Measurements from ENCODE around the gene VTCN1. TPM values are rescaled to one million over a fixed set of nuclear protein-coding genes. Genes with fewer than 3 reads are reported as not detected.

The VTCN1 gene
- polyA plus RNA-seq, 3 donors, result 13.3 TPM; not detected in 2

DNA sequence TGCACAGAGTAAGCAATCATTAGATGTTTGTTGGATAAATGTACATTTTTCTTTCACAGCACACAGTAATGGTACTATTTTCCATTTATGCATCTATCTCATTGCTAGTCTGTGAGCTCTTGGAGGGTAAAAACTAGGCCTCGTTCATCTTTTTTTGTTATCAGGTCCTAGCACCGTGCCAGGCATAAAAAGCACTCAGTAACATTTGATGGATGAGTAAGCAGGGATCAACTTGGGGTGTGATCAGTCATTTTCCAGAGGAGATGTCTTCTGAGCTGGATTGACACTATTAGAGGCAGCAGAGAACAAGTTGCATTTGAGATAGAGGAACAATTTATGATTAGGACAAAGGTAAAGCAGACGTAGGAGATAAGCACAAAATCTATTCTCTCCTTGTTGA lies 4.3 kb upstream of the VTCN1 start:
- H3K27ac ChIP-seq (ENCODE audit: low read depth, low read length), result no peak overlapping the region
- WGBS, 3 donors, result 60 to 69% (median 63%) methylated on average over 3 of the region's 3 CpGs

DNA sequence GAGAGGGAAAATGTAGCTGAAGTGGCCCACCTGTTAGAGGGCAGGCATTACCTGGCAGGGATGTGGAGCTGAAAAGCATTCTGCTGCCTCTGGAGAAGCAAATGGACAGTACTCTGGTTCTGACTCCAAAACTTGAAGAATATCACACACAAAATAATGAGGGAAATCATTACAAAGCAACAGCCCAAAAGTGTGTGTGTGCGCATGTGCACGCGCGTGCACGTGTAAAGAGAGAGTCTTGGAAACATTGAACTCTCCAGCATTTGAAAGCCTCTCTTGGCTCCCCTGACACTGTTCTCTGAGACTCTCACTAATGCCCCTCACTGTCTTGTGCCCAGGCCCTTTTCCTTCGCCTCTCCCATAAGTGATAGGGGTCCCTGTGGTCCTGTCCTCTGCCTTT lies 2.3 kb upstream of the VTCN1 start:
- no peak overlapping the region for H3K27ac ChIP-seq (ENCODE audit: low read depth, low read length)
- 94 to 95% (median 95%) methylated on average over 6 of the region's 6 CpGs for WGBS, 3 donors

DNA sequence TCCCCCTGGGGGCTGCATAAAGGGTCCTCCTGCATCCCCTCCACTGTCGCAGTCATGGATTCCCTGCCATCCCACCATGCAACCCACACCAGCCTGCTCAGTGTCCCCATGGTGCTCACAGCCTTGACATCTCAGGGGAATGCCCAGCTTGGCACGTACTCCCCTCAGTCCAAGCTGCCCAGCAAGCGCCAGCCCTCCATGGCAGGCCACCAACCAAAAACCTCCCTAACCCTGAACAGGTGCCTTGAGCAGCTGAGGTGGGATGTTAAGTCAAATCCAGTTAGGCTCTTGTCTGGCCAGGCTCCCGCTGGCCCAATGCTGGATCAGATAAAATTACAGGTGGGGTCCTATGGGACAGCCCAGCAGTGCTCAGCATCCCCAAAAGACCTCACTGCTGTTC lies 341 bp downstream of the VTCN1 start:
- 70 to 92% (median 87%) methylated on average over 4 of the region's 4 CpGs for WGBS, 3 donors
- H3K27ac ChIP-seq (ENCODE audit: low read depth, low read length), result no peak overlapping the region

DNA sequence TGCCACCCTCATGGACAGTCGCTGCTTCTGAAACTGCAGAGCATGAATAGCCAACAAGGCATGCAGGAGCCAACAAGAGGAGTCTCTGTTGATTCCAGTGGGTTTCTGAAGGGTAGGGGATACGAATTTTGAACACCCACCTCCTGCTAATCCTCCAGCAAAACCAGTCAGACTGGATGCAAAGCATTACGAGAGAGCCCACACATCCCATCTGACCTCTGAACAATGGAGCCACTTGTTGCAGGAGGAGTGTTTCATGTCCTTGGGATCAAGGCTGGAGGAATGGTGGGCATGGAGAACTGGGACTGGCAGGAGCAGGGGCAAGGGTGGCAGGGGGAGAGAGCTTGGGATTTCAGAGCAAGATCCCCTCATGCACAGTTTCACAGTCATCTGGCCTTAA lies 1.6 kb downstream of the VTCN1 start:
- no peak overlapping the region for H3K27ac ChIP-seq (ENCODE audit: low read depth, low read length)
- WGBS, 3 donors, result 65 to 73% (median 72%) methylated on average over 3 of the region's 3 CpGs

DNA sequence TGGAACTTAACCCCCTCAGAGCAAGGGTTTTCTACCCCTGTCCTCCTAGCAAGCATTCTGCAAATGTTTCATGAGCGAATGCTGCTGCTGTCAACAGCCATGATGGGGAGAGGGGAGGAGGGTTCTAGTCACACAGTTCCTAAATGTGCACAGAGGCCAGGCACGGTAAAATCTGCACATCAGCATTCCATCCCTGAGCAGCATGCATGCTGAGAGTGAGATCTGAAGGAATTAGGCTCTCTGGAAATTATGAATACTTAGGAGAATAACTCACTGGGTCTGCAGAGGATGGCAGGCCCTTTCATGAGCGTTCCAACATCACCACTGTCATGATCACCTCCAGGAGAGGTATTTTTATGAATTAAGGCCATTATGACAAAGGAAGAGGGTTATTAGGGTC lies 2.1 kb downstream of the VTCN1 start:
- H3K27ac ChIP-seq (ENCODE audit: low read depth, low read length), result no peak overlapping the region
- 68 to 90% (median 72%) methylated on average over 3 of the region's 3 CpGs for WGBS, 3 donors

DNA sequence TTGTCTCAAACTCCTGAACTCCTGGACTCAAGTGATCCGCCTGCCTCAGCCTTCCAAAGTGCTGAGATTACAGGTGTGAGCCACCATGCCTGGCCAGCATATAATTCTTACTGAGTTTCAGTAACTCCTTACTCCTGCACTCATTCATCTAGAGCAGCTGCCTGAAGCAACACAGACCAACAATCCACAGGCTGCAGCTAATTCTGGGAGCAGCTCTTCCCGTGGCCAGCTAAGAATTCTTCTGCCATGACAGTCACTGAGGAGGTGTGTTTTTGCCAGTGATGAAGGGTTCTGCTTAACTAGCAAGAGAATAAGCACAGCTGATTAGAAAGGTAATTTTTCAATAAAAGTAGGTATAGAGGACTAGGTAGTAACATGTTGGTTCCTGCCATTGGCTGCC lies 5.4 kb downstream of the VTCN1 start:
- no peak overlapping the region for H3K27ac ChIP-seq (ENCODE audit: low read depth, low read length)
- WGBS, 3 donors, result 68 to 78% (median 75%) methylated on average over 2 of the region's 2 CpGs

DNA sequence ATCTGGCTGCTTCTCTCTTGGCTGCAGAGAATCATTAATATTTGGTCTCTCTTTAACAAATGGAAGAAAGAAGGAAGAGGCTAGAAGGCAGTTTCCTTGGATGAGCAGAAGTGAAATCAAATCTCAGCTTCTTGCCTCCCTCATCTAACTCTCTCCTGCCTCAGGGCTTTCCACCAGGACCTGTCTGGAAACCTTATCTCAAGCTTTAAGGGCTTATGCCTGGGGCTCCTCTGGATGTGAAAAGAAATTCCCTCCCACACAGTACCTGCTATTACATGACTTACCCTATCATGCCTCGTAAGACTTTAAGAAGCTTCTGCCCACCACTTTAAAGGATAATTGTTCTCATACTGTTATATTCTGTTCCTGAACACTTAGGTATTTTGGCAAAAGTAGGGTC lies 8.9 kb downstream of the VTCN1 start:
- H3K27ac ChIP-seq (ENCODE audit: low read depth, low read length), result no peak overlapping the region
- 80 to 91% (median 82%) methylated on average over 1 of the region's 1 CpG for WGBS, 3 donors

DNA sequence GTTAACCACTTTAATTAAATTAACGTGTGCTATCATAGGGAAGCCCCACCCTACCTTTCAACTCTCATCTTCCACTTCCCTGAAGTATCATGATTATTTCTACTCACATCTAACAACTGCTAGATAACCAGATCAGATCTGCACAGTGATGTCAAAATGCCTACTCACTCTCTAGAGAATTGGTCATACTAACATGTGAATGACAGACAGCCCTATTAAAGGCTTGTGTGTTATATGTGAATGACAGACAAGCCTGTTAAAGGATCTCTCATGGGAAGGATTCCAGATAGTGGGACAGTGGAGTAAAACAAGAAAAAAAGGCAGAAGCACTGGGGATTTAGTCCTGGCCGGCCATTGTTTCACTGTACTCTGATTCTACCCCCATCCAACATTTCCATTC lies 12.6 kb downstream of the VTCN1 start:
- WGBS, 3 donors, result 78 to 91% (median 86%) methylated on average over 2 of the region's 2 CpGs
- H3K27ac ChIP-seq (ENCODE audit: low read depth, low read length), result no peak overlapping the region

DNA sequence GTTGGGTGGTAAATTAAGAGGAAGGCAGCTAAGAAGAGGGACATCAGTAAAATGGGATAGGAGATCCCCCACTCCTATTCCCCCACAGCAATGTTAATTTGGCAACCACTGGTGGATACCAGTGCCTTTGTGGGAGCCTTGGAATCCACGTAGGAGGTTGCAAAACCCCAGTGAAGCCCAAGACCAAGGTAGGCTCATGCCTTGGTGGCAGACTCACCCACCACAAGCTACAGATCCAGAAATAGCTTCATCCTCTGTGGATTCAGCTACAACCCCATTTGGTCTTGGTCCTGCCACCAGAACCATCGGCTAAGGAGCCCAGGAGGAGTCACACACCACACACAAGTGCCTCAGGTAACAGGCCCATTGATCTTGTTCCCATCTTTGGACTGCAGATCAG lies 21.0 kb downstream of the VTCN1 start:
- no peak overlapping the region for H3K27ac ChIP-seq (ENCODE audit: low read depth, low read length)
- 90 to 93% (median 92%) methylated on average over 2 of the region's 2 CpGs for WGBS, 3 donors

DNA sequence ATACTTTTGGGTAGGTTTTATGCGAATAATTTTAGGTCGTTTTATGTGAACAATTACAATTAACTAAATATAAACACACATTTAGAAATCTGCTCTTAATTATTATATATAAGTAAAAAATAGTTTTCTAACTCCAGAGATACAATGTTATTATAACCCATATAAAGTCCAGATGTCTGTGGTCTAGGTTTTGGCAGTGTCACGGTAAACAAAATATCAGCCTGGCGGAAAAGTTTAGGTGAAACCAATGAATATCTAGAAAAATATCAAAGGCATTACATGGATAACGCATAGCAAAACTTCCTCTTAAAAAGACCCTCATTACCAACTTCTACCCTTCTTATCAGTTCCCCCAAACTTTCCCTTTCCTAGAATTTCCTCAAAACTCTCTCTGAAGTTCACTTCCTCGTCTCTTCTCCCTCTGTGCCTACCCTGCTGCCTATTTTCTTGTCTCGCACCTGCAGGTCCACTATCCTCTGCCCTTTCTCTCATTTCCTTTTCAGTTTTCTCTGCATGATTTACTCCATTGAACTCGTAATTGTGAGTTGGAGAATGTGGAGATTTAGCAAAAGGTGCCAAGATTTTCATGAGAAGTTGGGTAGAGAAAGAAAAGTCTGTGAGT lies 21.8 kb downstream of the VTCN1 start:
- no peak overlapping the region for H3K27ac ChIP-seq (ENCODE audit: low read depth, low read length)
- 58 to 73% (median 59%) methylated on average over 8 of the region's 8 CpGs for WGBS, 3 donors

DNA sequence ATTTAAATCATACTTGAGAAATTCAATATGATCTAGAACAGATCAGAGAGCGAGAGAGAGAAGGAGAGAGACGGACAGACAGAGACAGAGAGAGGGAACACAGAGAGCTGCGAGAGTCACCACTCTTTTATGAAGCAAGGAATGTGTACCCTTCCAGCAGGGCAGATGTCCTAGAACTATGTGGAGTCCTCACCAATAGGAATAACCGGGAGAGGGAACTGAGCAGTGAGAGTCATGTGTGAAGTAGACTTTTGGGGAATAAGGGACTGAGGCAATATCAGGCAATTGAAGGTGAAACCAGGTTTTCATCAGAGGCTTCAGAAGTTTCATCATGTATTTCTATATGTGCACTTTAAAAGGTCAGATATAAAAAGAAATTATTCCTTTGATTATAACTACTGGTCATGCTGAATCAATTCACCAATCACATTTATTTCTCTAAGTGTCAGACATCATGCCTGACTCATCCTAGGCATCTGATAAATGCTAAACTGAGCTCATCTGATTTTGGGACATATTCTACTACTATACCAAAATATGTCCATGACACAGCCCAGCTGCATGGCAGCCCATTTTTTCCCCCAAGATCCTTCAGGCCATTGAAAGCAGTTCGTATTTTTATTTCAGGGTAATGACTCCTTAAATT lies 22.4 kb downstream of the VTCN1 start:
- H3K27ac ChIP-seq (ENCODE audit: low read depth, low read length), result no peak overlapping the region
- WGBS, 3 donors, result 78 to 85% (median 85%) methylated on average over 5 of the region's 5 CpGs

DNA sequence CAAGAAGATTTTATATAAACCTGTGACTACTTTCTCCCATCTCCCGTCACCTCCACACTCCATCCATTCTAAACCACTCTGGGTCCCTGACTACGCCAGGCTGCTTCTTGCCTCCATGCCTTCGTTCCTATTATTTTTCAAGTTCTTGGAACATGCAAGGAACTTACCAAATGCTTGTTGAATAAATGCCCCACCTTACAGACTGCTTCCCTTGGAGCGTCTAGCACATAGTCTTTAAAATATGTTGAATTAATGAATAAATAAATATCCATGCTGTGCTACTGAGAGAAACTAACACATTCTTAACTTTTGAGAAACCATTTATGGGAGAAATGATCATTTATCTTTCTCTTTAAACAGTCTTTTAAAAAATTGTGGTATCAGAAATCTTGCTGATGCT lies 27.6 kb downstream of the VTCN1 start:
- 92% methylated on average over 4 of the region's 4 CpGs for WGBS, 3 donors
- no peak overlapping the region for H3K27ac ChIP-seq (ENCODE audit: low read depth, low read length)

DNA sequence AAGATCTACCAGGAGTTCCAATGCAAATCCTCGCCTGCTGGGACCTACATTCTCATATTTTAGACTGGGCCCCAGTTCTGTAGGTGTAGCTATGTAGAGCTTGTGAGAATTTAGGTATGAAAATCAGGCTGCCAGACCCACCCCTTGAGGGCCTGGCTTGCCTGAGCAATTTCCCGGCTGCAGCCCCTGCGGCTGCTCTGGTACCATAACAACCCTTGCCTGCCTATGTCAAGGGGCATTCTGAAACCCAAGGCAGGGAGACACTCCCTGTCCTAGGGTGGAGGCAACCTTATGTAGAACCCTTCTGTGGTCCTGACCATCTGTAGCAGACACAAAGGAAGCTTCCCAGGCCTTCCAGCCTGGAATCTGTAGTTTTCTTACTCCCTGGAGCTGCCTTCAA lies 28.4 kb downstream of the VTCN1 start:
- WGBS, 3 donors, result 93 to 96% (median 95%) methylated on average over 3 of the region's 3 CpGs
- no peak overlapping the region for H3K27ac ChIP-seq (ENCODE audit: low read depth, low read length)

DNA sequence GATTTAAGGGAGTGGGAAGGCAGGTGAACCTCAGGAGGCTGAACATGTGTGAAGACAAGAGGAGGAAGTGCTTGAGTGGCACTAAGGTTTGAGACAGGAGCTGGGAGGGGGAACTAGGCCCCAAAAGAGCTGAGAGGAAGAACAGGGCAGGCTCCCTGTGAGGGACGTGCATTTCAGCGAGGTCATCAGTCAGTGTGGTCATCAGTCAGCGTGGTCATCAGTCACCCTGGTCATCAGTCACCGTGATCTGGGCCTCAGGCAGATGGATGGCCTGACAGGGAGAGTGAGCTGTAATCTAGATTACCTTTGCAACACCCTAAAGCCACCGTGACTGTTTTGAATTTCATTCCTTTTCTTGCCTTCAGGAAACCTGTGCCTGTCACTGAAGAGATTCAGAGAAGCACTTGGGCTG lies 29.1 kb downstream of the VTCN1 start:
- no peak overlapping the region for H3K27ac ChIP-seq (ENCODE audit: low read depth, low read length)
- 48 to 81% (median 53%) methylated on average over 5 of the region's 5 CpGs for WGBS, 3 donors

DNA sequence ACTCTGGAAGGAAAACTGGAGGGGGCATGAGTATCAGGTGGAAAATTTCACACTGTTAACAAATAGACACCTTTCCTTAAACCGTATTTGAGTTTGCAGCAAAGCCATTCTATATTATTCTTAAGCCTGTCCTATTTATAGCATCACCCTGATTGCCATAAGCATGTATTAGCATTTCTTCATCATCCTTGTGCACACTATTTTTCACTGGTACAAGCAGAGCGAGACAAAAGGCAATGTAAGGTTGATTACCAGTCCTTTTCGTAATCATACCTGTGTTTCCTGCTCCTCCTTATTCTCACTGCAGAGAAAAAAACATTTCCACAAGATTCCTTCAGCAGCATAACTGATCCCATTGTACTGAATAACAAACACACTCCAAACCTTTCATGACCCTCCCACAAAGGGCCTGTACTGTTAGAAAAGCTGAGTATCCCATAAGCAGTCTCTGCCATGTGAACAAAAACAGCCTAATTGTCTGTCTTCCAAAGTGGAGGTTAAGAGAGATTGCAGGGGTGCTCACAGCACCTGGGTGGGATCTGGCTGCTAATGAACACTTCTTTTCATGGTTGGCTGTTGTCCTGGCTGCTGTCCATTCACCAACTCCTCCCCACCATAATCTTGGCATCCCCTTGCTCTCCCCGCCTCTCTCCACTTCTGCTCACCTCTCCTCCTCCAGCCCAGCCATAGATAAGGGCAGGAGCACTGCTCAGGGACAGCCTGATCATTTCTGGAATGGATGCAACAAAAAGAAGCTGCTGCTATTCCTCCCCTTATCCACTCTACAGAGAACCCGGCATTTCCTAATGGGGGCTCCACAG lies 30.4 kb downstream of the VTCN1 start:
- WGBS, 3 donors, result 74 to 85% (median 81%) methylated on average over 5 of the region's 5 CpGs

DNA sequence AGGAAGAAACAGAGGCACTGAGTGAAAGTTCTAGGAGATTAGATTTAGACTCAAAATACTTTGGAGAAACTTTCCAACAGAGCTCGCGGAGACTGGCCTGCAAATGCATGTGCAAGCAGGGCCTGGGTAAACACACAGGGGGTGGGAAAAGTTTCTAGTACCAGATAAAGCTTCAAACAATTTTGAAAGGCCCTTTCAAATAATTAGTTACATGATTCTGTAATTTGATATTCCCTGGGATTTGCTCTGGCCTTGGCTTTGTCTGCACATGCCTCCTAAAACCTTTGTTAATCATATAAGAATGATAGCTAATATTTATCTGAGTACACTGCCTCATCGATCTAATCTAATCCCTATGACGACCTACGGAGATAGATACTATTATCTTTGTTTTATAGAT lies 31.3 kb downstream of the VTCN1 start:
- 23 to 71% (median 59%) methylated on average over 5 of the region's 5 CpGs for WGBS, 3 donors

More for the DNA sequence above, 30.4 kb downstream of the VTCN1 start:
- no peak overlapping the region for H3K27ac ChIP-seq (ENCODE audit: low read depth, low read length)

DNA sequence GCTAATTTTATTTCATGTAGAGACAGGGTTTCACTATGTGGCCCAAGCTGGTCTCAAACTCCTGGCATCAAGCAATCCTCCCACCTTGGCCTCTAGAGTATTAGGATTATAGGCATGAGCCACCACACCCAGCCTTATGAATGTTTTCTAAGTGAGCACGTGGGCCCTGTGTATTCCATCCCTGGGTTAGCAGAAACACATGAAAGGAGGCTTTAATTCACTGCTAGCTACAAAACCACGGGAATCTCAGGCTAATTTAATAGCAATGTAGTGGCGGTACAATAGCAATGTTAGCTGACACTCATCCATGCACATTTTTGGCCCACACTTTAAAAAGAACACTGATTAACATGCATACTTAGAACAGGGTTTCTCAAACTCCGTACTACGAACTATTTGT lies 32.0 kb downstream of the VTCN1 start:
- WGBS, 3 donors, result 76 to 94% (median 92%) methylated on average over 5 of the region's 5 CpGs
- no peak overlapping the region for H3K27ac ChIP-seq (ENCODE audit: low read depth, low read length)

More for the DNA sequence above, 31.3 kb downstream of the VTCN1 start:
- H3K27ac ChIP-seq (ENCODE audit: low read depth, low read length), result no peak overlapping the region

DNA sequence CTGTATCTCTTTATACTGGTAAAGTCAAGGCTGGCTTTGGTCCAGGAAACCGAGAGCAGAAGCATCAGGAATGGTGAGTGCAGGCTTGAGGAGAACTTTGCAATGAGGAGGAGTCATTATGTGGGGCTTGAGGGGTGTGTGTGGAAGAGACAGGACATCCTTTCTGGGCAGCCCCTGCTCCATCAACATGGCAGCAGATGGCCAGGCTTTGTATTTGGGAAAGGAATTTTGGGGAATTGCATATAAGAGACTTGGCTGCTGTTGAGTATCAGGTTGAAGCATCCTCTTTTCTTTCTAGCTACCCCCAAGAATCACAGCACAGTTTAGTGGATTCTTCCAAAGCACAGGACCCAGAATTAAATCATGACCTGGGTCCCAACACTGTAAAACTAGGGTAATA lies 33.4 kb downstream of the VTCN1 start:
- no peak overlapping the region for H3K27ac ChIP-seq (ENCODE audit: low read depth, low read length)
- WGBS, 3 donors, result 42 to 57% (median 43%) methylated on average over 1 of the region's 1 CpG

DNA sequence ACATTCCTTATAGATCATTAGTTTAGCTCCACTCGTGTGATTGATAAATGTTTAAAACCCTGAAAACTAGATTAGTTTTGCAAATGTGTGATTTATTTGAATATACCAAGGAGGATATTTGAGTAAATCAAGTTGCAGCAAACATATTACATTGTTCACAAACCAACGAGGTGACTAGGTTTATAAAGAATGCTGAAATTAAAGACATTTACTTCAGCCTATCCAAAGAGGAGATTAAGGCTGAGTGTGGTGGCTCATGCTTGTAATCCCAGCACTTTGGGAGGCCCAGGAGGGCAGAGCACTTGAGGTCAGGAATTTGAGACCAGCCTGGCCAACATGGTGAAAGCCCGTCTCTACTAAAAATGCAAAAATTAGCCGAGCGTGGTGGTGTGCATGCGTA lies 34.1 kb downstream of the VTCN1 start:
- WGBS, 3 donors, result 79 to 89% (median 87%) methylated on average over 6 of the region's 6 CpGs
- H3K27ac ChIP-seq (ENCODE audit: low read depth, low read length), result no peak overlapping the region

DNA sequence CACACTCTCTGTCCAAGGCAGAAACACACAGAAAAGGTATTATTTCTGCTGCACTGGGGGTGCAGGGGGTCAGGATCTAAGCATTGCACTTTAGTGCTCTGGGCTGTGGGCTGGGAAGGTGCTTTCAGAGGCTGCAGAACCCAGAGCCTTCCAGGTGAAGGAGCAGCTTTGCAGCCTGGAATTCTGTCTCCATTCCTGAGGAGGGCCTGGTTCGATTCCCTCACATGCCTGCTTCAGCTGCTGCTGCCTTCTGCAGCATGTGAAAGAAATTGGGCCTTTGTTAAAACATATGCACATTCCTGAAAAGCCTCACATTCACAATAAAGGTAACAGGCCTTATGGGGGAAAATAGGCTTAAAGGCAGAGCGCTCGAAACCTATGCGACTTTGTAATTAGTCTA lies 35.9 kb downstream of the VTCN1 start:
- H3K27ac ChIP-seq (ENCODE audit: low read depth, low read length), result no peak overlapping the region
- WGBS, 3 donors, result 95 to 98% (median 97%) methylated on average over 4 of the region's 4 CpGs

All from adipose tissue (tissue), 3 donors.